Measurements from ENCODE around the gene NRXN3. TPM values are rescaled to one million over a fixed set of nuclear protein-coding genes. Genes with fewer than 3 reads are reported as not detected.

NRXN3 gene
- total RNA-seq, 1 experiment from 2014 or later, result not detected

GRCh38 chr14:79375356-79375755 lies 1205.2 kb downstream of the NRXN3 start:
- no TSS peak for BruUV-seq (replicated peaks)
- no peaks in the 10 kb centered on the region for H3K4me1 Mint-ChIP-seq (ENCODE audit: low read depth, unreplicated experiment)

DNA sequence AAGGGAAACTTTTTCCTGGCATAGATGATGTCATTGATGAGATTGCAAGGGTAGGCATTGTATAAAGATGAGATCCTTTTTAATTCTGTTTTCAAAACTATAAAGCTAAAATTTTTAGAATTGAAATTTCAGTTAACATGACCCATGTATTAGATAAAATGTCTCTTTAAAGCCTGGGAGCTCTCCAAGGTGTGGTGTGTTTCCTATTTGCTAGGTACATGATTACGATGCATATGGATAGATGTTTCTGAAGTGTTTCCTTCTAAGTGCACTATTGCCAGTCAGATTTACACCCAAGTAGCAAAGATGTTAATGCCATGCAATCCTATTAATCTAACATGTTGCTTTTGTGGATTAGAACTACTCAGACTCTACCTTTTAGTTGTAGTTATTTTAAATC lies 1206.4 kb downstream of the NRXN3 start:
- CTCF ChIA-PET, result no interaction called here
- peaks cover 3% of the 10 kb centered on the region for H3K9me3 Mint-ChIP-seq (ENCODE audit: low read depth, unreplicated experiment)
- intact Hi-C loops (cut with micrococcal nuclease; ENCODE audit: unreplicated experiment), result no loop called here
- no peak for DNase-seq
- no peak overlapping the region for H3K27ac Mint-ChIP-seq (ENCODE audit: unreplicated experiment)
- H3K4me3 Mint-ChIP-seq (ENCODE audit: low read depth, unreplicated experiment), result no peak overlapping the region
- H3K27me3 Mint-ChIP-seq (ENCODE audit: unreplicated experiment), result no peaks in the 10 kb centered on the region
- H3K4me1 Mint-ChIP-seq (ENCODE audit: low read depth, unreplicated experiment), result no peaks in the 10 kb centered on the region
- TF ChIP-seq, protein P1, sequence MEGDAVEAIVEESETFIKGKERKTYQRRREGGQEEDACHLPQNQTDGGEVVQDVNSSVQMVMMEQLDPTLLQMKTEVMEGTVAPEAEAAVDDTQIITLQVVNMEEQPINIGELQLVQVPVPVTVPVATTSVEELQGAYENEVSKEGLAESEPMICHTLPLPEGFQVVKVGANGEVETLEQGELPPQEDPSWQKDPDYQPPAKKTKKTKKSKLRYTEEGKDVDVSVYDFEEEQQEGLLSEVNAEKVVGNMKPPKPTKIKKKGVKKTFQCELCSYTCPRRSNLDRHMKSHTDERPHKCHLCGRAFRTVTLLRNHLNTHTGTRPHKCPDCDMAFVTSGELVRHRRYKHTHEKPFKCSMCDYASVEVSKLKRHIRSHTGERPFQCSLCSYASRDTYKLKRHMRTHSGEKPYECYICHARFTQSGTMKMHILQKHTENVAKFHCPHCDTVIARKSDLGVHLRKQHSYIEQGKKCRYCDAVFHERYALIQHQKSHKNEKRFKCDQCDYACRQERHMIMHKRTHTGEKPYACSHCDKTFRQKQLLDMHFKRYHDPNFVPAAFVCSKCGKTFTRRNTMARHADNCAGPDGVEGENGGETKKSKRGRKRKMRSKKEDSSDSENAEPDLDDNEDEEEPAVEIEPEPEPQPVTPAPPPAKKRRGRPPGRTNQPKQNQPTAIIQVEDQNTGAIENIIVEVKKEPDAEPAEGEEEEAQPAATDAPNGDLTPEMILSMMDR (IDR thresholded peaks at IDR 0.05; ENCODE audit: unreplicated experiment), result no peak
- BruUV-seq (replicated peaks), result no TSS peak
- no peaks in the 10 kb centered on the region for H3K36me3 Mint-ChIP-seq (ENCODE audit: insufficient read depth, unreplicated experiment)

More at GRCh38 chr14:79375356-79375755, 1205.2 kb downstream of the NRXN3 start:
- Mint-ChIP-seq H3K27me3 (ENCODE audit: unreplicated experiment) (no peaks in the 10 kb centered on the region), H3K4me3 (ENCODE audit: low read depth, unreplicated experiment) (no peak overlapping the region), H3K36me3 (ENCODE audit: insufficient read depth, unreplicated experiment) (no peaks in the 10 kb centered on the region), H3K27ac (ENCODE audit: unreplicated experiment) (no peak overlapping the region), H3K9me3 (ENCODE audit: low read depth, unreplicated experiment) (peaks cover 3% of the 10 kb centered on the region)
- DNase-seq, result no peak
- TF ChIP-seq, protein P1 (IDR thresholded peaks at IDR 0.05; ENCODE audit: unreplicated experiment), result no peak
- intact Hi-C loops (cut with micrococcal nuclease; ENCODE audit: unreplicated experiment), result no loop called here
- CTCF ChIA-PET, result no interaction called here

DNA sequence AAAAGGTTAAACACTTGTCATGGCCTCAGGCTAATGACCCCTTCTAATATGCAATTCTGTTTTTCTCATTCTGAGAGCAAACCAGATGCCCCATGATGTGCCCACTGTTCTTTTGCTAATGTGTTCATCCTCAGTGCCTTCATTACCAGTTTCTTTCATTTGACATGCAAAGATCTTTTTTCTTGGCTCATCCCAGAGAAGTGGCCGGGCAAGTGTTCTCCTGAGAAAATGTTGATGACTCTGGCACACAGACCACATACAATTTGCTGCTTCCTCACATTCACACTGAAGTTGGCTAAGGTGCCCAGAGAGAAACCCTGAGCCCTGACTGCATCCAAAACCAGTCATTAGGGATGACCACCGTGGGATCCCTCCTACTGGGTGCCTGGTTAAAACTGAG lies 1207.8 kb downstream of the NRXN3 start:
- CTCF ChIA-PET, result no interaction called here
- DNase-seq, result no peak
- Mint-ChIP-seq H3K4me1 (ENCODE audit: low read depth, unreplicated experiment) (no peaks in the 10 kb centered on the region), H3K36me3 (ENCODE audit: insufficient read depth, unreplicated experiment) (no peaks in the 10 kb centered on the region), H3K27me3 (ENCODE audit: unreplicated experiment) (no peaks in the 10 kb centered on the region), H3K9me3 (ENCODE audit: low read depth, unreplicated experiment) (peaks cover 3% of the 10 kb centered on the region), H3K4me3 (ENCODE audit: low read depth, unreplicated experiment) (no peak overlapping the region), H3K27ac (ENCODE audit: unreplicated experiment) (no peak overlapping the region)
- BruUV-seq (replicated peaks), result no TSS peak
- TF ChIP-seq, protein P1 (IDR thresholded peaks at IDR 0.05; ENCODE audit: unreplicated experiment), result no peak
- intact Hi-C loops (cut with micrococcal nuclease; ENCODE audit: unreplicated experiment), result no loop called here

DNA sequence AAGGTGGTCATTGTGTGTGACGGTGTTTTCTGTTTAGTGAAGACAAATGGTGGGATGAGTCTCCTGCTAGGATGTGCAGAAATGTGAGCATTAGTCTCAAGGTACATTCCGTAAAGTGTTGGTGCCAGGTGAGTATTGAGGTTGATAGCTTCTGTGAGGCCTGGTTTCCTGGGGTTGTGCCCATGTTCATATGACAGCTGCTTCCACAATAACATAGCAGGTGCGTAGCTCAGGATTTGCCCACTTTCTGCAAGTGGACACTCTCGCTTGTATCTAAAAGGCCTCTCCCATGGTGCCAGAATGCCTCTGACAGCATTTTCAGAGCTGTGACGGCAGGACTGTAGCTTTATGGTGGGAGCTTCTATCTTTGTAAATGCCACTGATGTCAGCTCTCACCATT lies 1209.1 kb downstream of the NRXN3 start:
- CTCF ChIA-PET, result interaction anchor here (0.7 kb wide), 1 partner anchor 419 kb away, joined by 3 read pairs; no protein-coding TSS in a partner anchor
- Mint-ChIP-seq H3K27ac (ENCODE audit: unreplicated experiment) (no peak overlapping the region), H3K9me3 (ENCODE audit: low read depth, unreplicated experiment) (peaks cover 4% of the 10 kb centered on the region), H3K4me1 (ENCODE audit: low read depth, unreplicated experiment) (no peaks in the 10 kb centered on the region), H3K36me3 (ENCODE audit: insufficient read depth, unreplicated experiment) (no peaks in the 10 kb centered on the region), H3K4me3 (ENCODE audit: low read depth, unreplicated experiment) (no peak overlapping the region), H3K27me3 (ENCODE audit: unreplicated experiment) (no peaks in the 10 kb centered on the region)
- TF ChIP-seq, protein P1 (IDR thresholded peaks at IDR 0.05; ENCODE audit: unreplicated experiment), result no peak
- no TSS peak for BruUV-seq (replicated peaks)
- DNase-seq, result no peak
- intact Hi-C loops (cut with micrococcal nuclease; ENCODE audit: unreplicated experiment), result no loop called here
